Adrenal gland (tissue), 12 donors: ENCODE data around the gene C18orf63. TPM values are rescaled to one million over a fixed set of nuclear protein-coding genes. Genes with fewer than 3 reads are reported as not detected.

ENCODE experiments used
- DNase-seq, 7 donors: peaks; one replicate each; pipeline ENCODE4 v3.0.0-alpha.2; 2019 to 2020
- H3K27ac ChIP-seq, 5 donors: fragments of 200-600 bp; sonication (generic) in 4 of 5; 1 replicate in 3 of 5; 2 replicates in 2 of 5; pipeline versions ENCODE4 v1.5.1 to v1.8.0; 2016 to 2020; ENCODE audit warnings: mild to moderate bottlenecking in 1 of 5
- H3K27me3 ChIP-seq: fragments of 200-600 bp; 2 replicates; pipeline ENCODE4 v1.8.0; 2021
- H3K36me3 ChIP-seq, 2 donors: fragments of 200-600 bp; replicated peaks in 1 of 2; 1 replicate in 1 of 2; 2 replicates in 1 of 2; pipeline versions ENCODE4 v1.5.1 to v1.8.0; 2018 to 2022
- H3K4me1 ChIP-seq, 2 donors: fragments of 200-600 bp; replicated peaks in 1 of 2; 1 replicate in 1 of 2; 2 replicates in 1 of 2; pipeline versions ENCODE4 v1.5.1 to v1.8.0; 2018 to 2021
- H3K4me3 ChIP-seq, 4 donors: fragments of 200-600 bp; sonication (generic) in 3 of 4; one replicate each; pipeline ENCODE4 v1.5.1; 2016 to 2018
- H3K9me3 ChIP-seq, 3 donors: fragments of 200-600 bp; sonication (generic) in 1 of 3; replicated peaks in 1 of 3; 1 replicate in 2 of 3; 2 replicates in 1 of 3; pipeline versions ENCODE4 v1.5.1 to v1.8.0; 2016 to 2021
- POLR2A ChIP-seq, 2 donors: fragments of 450-650 bp; IDR thresholded peaks; one replicate each; pipeline ENCODE4 v1.6.1; 2017; ENCODE audit warnings: antibody characterized with exemption in 2 of 2, mild to moderate bottlenecking in 2 of 2, moderate library complexity in 1 of 2
- WGBS, 4 donors: extraction: QIAGEN DNeasy Blood & Tissue Kit in 2 of 4; methylation state at CpG; one replicate each; pipeline versions ENCODE4 v1.1.5 to v1.1.7; 2013 to 2017; 5-methylcytosine and 5-hydroxymethylcytosine counted together
- intact Hi-C, 2 donors: fragments of 100-400 bp; cut with DNase I; formaldehyde crosslinking; loops; one replicate each; pipeline versions ENCODE4 v1.14.1 to v1.15.0; 2022 to 2023
- polyA plus RNA-seq, 3 donors: library from polyadenylated mRNA; stranded (reverse); fragments of 200-250 nt in 2 of 3; fragments of 350-450 nt in 1 of 3; fragmentation: Illumina TruSeq in 1 of 3; extraction: RNeasy Lipid Tissue Mini Kit (QIAGEN cat#74804) in 1 of 3; gene quantifications; one replicate each; pipeline ENCODE4 v1.2.3, GENCODE V29; 2013 to 2014
- total RNA-seq, 9 donors: library from RNA; depleted of rRNA in 4 of 9; stranded (reverse); fragments of >200 nt in 4 of 9; fragments of 120-200 nt in 1 of 9; fragmentation: NEBNext Ultra II Directional in 1 of 9; extraction: Animal tissue kit (Norgen Biotek cat#: 25700) in 1 of 9; gene quantifications; one replicate each; pipeline versions ENCODE4 v1.1.0 to v1.2.4, GENCODE V29; 2013 to 2023
- TF ChIP-seq, protein P1 (sequence below), 6 experiments: fragments of 450-650 bp in 4 of 6; fragments of 200-600 bp in 2 of 6; sonication (generic) in 1 of 6; IDR thresholded peaks; 1 replicate in 5 of 6; 2 replicates in 1 of 6; pipeline versions ENCODE4 v1.5.1 to v1.8.0; 2016 to 2021; ENCODE audit warnings: antibody characterized with exemption in 6 of 6, mild to moderate bottlenecking in 2 of 6, moderate library complexity in 1 of 6
- donor health status: healthy with polysubstance abuse.
- donor health status: Bipolar disorder and iron deficiency.
- donor health status: DM: yes; HTN: yes; CAD: no.
- donor health status: DM: no; HTN: no; CAD: no.
- donor health status: DM: no; HTN: no; CAD: no.
- donor health status: DM: yes; HTN: yes; CAD: no.

Gene C18orf63
- total and polyA plus RNA-seq, 12 donors, result under 0.01 TPM; not detected in 11

DNA sequence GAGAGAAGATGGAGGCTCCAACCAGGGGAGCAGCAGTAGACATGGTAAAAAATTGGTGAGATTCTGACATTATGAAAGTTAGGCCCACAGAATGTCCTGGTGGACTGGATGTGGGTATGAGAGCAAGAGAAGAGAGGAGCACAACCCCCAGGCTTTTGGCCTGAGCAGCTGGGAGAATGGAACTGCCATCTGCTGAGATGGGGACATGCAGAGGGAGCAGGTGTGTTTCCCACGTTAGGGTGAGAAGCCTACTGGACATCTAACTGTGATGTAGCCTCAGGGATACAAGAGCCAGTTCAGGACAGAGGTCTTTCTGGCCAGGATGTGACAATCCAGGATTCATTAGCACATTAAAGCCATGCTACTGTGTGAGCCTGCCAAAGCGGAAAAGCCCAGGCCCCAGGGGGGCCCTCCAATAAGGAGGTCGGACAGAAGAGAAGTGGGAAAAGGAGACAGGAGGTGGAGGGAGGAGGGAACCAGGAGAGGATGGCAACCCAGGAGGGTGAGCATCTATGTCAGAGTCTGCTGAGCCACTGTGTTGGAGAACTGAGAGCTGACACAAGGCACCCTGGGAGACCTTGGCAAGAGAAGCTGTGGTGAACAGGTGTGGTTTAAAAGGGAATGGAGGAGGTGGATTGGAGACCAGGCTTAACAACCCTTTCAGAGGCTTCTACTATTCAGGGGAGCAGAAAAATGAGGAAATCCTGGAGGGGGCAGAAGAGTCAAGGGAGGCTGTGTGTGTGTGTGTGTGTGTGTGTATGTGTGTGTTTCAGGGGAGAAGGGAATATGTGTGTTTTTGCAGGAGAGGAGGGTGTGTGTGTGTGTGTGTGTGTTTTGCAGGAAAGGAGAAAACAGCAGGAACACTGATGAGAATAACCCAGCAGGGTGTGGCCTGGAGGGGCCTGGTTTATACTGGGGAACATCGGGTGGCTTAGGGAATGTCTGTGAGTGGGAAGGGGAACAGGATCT lies 34.3 kb upstream of the C18orf63 start:
- intact Hi-C loops, result no loop called here
- Histone ChIP-seq H3K27ac (peak overlapping the region in 2 of 5 donors; percentile 63 to 72), H3K27me3 (no peaks in the 10 kb centered on the region), H3K4me3 (no peak overlapping the region), H3K4me1 (peaks cover 0 to 32% of the 10 kb centered on the region in 2 donors), H3K9me3 (no peaks in the 10 kb centered on the region), H3K36me3 (no peaks in the 10 kb centered on the region)
- TF ChIP-seq POLR2A (IDR thresholded peaks at IDR 0.05), result no peak
- TF ChIP-seq, protein P1, sequence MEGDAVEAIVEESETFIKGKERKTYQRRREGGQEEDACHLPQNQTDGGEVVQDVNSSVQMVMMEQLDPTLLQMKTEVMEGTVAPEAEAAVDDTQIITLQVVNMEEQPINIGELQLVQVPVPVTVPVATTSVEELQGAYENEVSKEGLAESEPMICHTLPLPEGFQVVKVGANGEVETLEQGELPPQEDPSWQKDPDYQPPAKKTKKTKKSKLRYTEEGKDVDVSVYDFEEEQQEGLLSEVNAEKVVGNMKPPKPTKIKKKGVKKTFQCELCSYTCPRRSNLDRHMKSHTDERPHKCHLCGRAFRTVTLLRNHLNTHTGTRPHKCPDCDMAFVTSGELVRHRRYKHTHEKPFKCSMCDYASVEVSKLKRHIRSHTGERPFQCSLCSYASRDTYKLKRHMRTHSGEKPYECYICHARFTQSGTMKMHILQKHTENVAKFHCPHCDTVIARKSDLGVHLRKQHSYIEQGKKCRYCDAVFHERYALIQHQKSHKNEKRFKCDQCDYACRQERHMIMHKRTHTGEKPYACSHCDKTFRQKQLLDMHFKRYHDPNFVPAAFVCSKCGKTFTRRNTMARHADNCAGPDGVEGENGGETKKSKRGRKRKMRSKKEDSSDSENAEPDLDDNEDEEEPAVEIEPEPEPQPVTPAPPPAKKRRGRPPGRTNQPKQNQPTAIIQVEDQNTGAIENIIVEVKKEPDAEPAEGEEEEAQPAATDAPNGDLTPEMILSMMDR (IDR thresholded peaks at IDR 0.05), result no peak
- DNase-seq, result no peak
- WGBS, 4 donors, result 65 to 82% (median 74%) methylated on average over 4 of the region's 4 CpGs

DNA sequence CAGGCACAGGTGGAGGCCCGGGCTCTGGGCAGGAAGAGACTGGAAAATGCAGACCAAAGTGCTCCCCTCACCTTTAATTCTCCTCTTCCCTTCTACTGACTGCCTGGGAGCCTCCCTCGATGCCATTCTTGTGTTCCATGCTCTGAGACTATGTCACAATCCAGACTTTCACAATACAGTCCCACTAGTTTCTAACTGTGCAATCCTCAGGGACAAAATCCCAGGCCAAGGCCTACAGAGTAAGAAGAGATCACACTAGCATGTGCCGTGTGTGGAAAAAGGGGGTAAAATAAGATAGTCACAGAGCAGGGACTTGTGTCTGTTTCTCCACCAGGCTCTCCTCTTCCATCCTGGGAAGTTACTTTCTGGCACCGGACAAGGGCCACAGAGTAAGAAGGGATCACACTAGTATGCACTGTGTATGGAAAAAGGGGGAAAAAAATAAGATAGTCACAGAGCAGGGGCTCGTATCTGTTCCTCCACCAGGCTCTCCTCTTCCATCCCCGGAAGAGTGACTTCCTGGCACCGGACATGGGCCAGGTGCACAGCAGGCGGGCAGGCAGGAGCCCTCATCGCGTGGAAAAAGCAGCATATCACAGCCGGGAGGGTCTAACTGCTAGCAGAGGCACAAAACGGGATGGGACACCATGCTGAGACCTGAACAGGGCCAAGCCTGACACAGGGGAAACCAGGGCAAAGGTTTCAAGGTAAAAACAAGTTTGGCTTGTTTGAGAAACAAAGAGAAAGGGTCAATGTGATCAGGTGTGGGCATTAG lies 33.5 kb upstream of the C18orf63 start:
- H3K9me3 ChIP-seq, result no peaks in the 10 kb centered on the region
- peak in 5 of 7 donors; percentile 32 to 73 (median 45) for DNase-seq
- WGBS, 4 donors, result 64 to 71% (median 65%) methylated on average over 12 of the region's 12 CpGs
- H3K27me3 ChIP-seq, result no peaks in the 10 kb centered on the region
- peak overlapping the region in 4 of 5 donors; percentile 36 to 72 (median 52) for H3K27ac ChIP-seq
- TF ChIP-seq, protein P1 (IDR thresholded peaks at IDR 0.05), result no peak
- TF ChIP-seq POLR2A (IDR thresholded peaks at IDR 0.05), result no peak
- no peaks in the 10 kb centered on the region for H3K36me3 ChIP-seq
- peaks cover 0 to 26% of the 10 kb centered on the region in 2 donors for H3K4me1 ChIP-seq
- H3K4me3 ChIP-seq, result no peak overlapping the region
- intact Hi-C loops, result no loop called here

DNA sequence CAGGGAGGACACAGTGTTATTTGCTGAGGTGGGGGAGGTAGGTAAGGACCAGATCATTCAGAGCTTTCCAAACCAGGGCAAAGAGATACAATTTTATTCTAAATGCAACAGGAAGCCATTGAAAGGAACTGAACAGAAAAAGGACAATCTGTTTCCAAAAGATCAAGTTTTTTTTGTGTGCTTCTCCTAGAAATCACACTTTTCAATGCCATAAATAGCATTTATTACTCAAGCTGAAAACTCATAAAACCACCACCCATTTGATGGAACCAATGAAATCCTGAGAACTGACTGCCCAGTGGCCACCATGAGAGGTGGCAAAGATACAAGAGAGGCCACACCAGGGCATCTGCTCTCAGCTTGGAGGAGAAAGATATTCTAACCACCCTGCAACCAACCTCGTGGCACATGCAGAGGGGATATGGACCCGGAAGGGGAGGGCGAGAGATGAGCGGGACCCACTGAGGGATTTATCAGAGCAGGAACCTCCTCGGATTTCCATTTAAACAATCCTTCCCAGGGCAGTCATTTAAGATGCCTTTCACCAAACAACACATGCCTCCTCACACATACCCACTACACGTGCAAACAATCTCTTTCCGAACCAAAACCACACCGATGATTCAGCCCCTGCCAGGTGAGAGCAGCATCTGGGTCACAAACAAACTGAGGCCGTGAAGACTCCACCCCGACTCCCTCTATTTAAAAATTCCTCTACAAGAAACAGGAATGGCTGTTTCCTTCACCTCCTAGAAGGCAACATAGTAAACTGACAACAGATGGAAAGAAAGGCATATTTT lies 32.7 kb upstream of the C18orf63 start:
- Histone ChIP-seq H3K36me3 (no peaks in the 10 kb centered on the region), H3K9me3 (no peaks in the 10 kb centered on the region), H3K4me3 (no peak overlapping the region), H3K4me1 (peaks cover 0 to 28% of the 10 kb centered on the region in 2 donors), H3K27me3 (no peaks in the 10 kb centered on the region), H3K27ac (peak overlapping the region in 2 of 5 donors; percentile 63 to 72)
- DNase-seq, result no peak
- TF ChIP-seq, protein P1 (IDR thresholded peaks at IDR 0.05), result no peak
- no peak for TF ChIP-seq POLR2A (IDR thresholded peaks at IDR 0.05)
- intact Hi-C loops, result no loop called here
- 87 to 94% (median 91%) methylated on average over 10 of the region's 10 CpGs for WGBS, 4 donors
